Osteocyte (in vitro differentiated cells): ENCODE measurements around the gene CLIP2. TPM values are rescaled to one million over a fixed set of nuclear protein-coding genes. Genes with fewer than 3 reads are reported as not detected.
"Not testable (repeated sequence)": the region's sequence is repeated elsewhere in the genome, so short reads cannot be mapped to it uniquely, and the experiment has no call there.

ENCODE experiments used
- DNase-seq: peaks from one replicate; pipeline ENCODE4 v3.0.0; 2021; ENCODE audit warnings: mixed read lengths; ENCODE audit not compliant: unreplicated experiment; ENCODE audit errors: extremely low spot score
- H3K27ac Mint-ChIP-seq: one replicate; pipeline ENCODE4 v1.8.0; 2021; ENCODE audit warnings: mild to moderate bottlenecking, mixed read lengths; ENCODE audit not compliant: unreplicated experiment
- H3K27me3 Mint-ChIP-seq: one replicate; pipeline ENCODE4 v1.8.0; 2021; ENCODE audit warnings: mixed read lengths; ENCODE audit not compliant: unreplicated experiment
- H3K36me3 Mint-ChIP-seq: one replicate; pipeline ENCODE4 v1.8.0; 2021; ENCODE audit warnings: mixed read lengths; ENCODE audit not compliant: unreplicated experiment
- H3K4me1 Mint-ChIP-seq: one replicate; pipeline ENCODE4 v1.8.0; 2021; ENCODE audit warnings: mixed read lengths; ENCODE audit not compliant: unreplicated experiment
- H3K4me3 Mint-ChIP-seq: one replicate; pipeline ENCODE4 v1.8.0; 2021; ENCODE audit warnings: mild to moderate bottlenecking, moderate library complexity, mixed read lengths; ENCODE audit not compliant: unreplicated experiment
- H3K9me3 Mint-ChIP-seq: one replicate; pipeline ENCODE4 v1.8.0; 2021; ENCODE audit warnings: mixed read lengths; ENCODE audit not compliant: unreplicated experiment
- CTCF ChIP-seq: fragments of 200-600 bp; sonication (generic); IDR thresholded peaks from 2 replicates; pipeline ENCODE4 v1.5.0; 2021; ENCODE audit warnings: antibody characterized with exemption, mild to moderate bottlenecking, moderate library complexity
- total RNA-seq: library from RNA; stranded (reverse); gene quantifications from 2 replicates; pipeline ENCODE4 v1.2.1, GENCODE V29; 2021

Gene CLIP2
- total RNA-seq, 1 donor from 2014 or later, result 40.7 TPM

DNA sequence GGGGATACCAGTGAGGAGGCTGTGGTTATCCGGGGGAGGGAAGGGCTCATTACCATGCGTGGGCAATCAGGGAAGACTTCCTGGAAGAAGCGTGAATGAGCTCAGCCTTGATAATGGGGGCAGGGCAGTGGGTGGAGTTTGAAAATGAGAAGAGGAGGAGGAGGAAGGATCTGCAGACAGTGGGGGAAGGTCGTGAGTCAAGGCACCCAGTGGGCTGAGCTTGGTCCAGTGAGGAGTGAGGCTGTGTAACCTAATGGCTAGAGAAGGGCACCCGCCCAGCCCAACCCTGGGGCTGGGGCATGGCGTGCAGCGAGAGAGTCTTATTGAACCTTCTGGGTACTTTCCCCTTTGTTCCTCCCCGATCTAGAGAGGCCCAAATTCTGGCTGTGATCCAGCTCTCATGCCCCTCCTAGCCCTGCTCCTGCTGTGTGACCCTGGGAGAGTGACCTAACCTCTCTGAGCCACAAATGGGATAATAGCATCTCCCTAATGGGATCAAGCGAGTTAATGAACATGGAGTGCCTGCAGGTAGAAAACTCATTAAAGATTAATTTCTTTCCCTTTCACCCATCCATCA, 31.5 kb downstream of the CLIP2 start:
- Mint-ChIP-seq H3K36me3 (peaks cover 20% of the 10 kb centered on the region), H3K9me3 (no peaks in the 10 kb centered on the region), H3K4me1 (peaks cover 2% of the 10 kb centered on the region), H3K27ac (no peak overlapping the region), H3K4me3 (no peak overlapping the region), H3K27me3 (no peaks in the 10 kb centered on the region)
- TF ChIP-seq CTCF, result no peak
- no peak for DNase-seq

DNA sequence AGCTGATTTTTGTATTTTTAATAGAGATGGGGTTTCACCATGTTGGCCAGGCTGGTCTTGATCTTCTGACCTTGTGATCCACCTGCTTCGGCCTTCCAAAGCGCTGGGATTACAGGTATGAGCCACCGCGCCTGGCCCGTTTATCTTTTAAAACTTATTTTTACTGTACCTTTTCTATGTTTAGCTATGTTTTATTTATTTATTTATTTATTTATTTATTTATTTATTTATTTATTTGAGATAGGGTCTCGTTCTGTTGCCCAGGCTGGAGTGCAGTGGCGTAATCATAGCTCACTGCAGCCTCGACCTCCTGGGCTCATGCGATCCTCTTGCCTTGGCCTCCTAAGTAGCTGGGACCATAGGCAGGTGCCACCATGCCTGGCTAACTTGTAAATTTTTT, 33.7 kb downstream of the CLIP2 start:
- peaks cover 18% of the 10 kb centered on the region for H3K36me3 Mint-ChIP-seq
- H3K27ac Mint-ChIP-seq, DNase-seq, H3K4me1 Mint-ChIP-seq, H3K4me3 Mint-ChIP-seq, H3K9me3 Mint-ChIP-seq, H3K27me3 Mint-ChIP-seq: not testable (repeated sequence)

DNA sequence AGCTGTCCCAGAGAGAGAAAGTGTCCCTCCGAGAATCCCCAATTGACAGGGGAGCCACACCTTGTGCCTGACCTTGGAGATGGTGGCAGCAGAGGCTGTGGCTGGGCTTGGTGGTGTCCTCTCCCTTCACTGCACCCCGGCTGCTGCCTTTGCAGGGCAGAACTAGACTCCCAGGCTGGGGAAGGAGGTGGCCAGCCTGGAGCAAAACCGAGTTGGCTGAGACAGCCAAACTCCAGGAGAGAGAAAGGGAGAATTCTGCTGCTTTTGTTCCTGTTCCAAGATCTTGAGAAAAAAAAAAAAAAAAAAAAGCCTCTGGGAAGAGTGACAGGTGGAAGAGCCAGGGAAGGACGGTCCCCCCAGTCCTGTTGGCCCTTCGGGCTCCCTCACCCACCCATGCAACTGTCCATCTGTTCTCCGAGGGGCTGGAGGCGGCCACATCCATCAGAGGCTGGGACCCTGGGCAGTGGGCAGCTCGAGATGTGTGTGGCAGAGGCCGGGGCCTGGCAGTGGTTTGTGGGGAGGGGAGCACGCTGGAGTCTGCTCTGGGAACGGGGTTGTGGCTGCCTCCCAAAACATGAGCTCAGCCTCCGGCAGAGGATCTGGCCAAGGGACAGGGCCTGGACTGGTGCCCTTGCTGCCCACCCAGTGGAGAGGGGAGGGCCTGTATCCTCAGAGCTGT, 35.5 kb downstream of the CLIP2 start:
- H3K4me1 Mint-ChIP-seq, result peaks cover under 1% of the 10 kb centered on the region
- TF ChIP-seq CTCF, result no peak
- no peaks in the 10 kb centered on the region for H3K27me3 Mint-ChIP-seq
- DNase-seq, result no peak
- no peak overlapping the region for H3K27ac Mint-ChIP-seq
- H3K36me3 Mint-ChIP-seq, result peaks cover 14% of the 10 kb centered on the region
- no peaks in the 10 kb centered on the region for H3K9me3 Mint-ChIP-seq
- H3K4me3 Mint-ChIP-seq, result no peak overlapping the region

GRCh38 chr7:74325210-74325565, 36.0 kb downstream of the CLIP2 start:
- H3K4me1 Mint-ChIP-seq, result no peaks in the 10 kb centered on the region
- DNase-seq, result no peak
- no peak overlapping the region for H3K27ac Mint-ChIP-seq
- peaks cover 13% of the 10 kb centered on the region for H3K36me3 Mint-ChIP-seq
- no peaks in the 10 kb centered on the region for H3K27me3 Mint-ChIP-seq
- no peak for TF ChIP-seq CTCF
- H3K4me3 Mint-ChIP-seq, result no peak overlapping the region
- H3K9me3 Mint-ChIP-seq, result no peaks in the 10 kb centered on the region

DNA sequence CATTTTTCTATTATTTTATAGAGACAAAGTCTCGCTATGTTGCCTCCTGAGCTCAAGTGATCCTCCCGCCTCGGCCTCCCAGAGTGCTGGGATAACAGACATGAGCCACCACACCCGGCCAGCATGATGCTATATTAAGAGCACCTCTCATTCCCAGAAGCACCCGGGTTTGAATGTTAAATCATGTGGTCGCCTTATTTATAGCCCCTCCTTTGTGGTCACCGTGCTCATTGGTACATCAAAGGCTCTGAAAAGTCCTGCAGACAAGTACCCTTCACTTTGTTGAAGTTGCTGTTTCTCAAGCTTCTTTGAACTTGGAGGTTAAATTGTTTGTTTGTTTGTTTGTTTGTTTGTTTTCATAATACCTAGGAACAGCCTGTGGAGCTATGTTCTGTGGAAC, 40.0 kb downstream of the CLIP2 start:
- DNase-seq, result no peak
- Mint-ChIP-seq H3K4me3 (no peak overlapping the region), H3K36me3 (peaks cover 15% of the 10 kb centered on the region), H3K27ac (no peak overlapping the region), H3K4me1 (peaks cover 14% of the 10 kb centered on the region), H3K9me3 (no peaks in the 10 kb centered on the region), H3K27me3 (no peaks in the 10 kb centered on the region)
- TF ChIP-seq CTCF, result no peak
